ENCODE data around the gene MEOX1. TPM values are rescaled to one million over a fixed set of nuclear protein-coding genes. Genes with fewer than 3 reads are reported as not detected.

Gene MEOX1
- total and polyA plus RNA-seq, 2 experiments from 2014 or later = 0.32 to 1.0 TPM

DNA sequence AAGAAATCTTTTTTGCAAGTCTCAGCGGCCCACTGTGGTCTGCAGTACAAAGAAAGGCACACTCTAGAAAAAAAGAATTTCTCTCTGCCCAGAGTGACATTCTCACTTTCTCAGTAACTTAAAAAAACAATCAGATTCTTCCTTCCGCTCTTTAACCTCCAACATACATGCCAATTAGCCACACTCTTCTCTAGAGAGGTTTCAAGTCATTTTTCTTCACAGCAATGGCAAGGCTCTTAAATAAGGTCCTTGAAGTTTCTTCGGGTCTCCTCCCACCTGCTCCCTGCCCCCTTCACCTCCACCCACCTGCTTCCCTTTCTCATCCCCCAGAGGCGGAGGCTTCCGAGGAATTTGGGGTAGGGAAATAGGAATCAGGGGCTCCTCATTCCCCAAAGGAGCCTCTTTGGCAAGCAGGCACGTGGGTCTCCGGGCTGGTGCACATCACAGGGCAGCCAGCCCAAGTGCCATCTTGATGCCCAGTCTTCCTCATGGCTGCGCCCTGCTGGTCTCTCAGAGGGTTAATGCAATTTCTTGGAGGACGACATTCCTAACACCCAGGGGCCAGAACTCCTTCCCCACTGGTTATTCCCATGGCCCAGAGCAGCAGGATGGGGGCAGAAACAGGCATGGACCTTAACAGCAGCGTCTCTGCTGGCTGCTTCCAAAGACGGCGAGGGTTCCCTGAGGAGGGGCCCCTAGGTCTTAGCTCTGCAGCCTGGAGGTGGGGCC lies 855 bp upstream of the MEOX1 start:
- peaks cover 18% of the 10 kb centered on the region for H3K4me1 ChIP-seq (ENCODE audit: low read depth)
- TF ChIP-seq, protein P1, sequence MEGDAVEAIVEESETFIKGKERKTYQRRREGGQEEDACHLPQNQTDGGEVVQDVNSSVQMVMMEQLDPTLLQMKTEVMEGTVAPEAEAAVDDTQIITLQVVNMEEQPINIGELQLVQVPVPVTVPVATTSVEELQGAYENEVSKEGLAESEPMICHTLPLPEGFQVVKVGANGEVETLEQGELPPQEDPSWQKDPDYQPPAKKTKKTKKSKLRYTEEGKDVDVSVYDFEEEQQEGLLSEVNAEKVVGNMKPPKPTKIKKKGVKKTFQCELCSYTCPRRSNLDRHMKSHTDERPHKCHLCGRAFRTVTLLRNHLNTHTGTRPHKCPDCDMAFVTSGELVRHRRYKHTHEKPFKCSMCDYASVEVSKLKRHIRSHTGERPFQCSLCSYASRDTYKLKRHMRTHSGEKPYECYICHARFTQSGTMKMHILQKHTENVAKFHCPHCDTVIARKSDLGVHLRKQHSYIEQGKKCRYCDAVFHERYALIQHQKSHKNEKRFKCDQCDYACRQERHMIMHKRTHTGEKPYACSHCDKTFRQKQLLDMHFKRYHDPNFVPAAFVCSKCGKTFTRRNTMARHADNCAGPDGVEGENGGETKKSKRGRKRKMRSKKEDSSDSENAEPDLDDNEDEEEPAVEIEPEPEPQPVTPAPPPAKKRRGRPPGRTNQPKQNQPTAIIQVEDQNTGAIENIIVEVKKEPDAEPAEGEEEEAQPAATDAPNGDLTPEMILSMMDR (IDR thresholded peaks at IDR 0.05; ENCODE audit: low read depth, low read length) = no peak

GRCh38 chr17:43660816-43661493 lies 767 bp downstream of the MEOX1 start:
- Histone ChIP-seq H3K27ac (no peak overlapping the region), H3K27me3 (no peaks in the 10 kb centered on the region), H3K4me3 (no peak overlapping the region), H3K9me3 (ENCODE audit: low read depth) (no peaks in the 10 kb centered on the region), H3K4me1 (ENCODE audit: low read depth) (peaks cover 18% of the 10 kb centered on the region), H3K36me3 (no peaks in the 10 kb centered on the region)
- TF ChIP-seq, protein P1 (IDR thresholded peaks at IDR 0.05; ENCODE audit: low read depth, low read length) = no peak
- no peak for DNase-seq (ENCODE audit: low read depth in 1 of 2, low spot score in 1 of 2)

More for the DNA sequence above, 855 bp upstream of the MEOX1 start:
- Histone ChIP-seq H3K27ac (peak overlapping the region; percentile 9), H3K36me3 (no peaks in the 10 kb centered on the region), H3K9me3 (ENCODE audit: low read depth) (no peaks in the 10 kb centered on the region), H3K27me3 (no peaks in the 10 kb centered on the region), H3K4me3 (no peak overlapping the region)
- no peak for DNase-seq (ENCODE audit: low read depth in 1 of 2, low spot score in 1 of 2)

GRCh38 chr17:43659823-43660617 lies 1.7 kb downstream of the MEOX1 start:
- no peak for DNase-seq (ENCODE audit: low read depth in 1 of 2, low spot score in 1 of 2)

DNA sequence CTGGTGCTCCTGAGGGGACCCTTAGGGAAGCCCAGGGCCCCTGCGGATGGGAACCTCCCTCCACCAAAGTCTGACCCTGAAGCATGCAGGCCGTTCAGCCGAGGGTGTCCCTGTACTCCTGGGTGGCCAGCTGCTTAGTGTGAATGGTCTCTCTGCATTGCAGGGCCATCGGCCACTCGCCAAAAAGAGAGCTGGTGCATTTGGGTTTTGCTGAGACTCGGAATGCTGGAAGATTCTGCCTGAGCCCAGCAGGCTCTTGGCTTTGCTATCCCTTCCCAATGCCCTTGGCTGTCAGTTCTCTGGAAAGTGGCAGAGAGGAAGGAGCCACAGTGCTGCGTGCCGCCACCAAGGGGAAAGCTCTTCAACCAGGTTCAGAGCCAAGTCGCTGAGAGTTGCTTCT lies 2.8 kb downstream of the MEOX1 start:
- DNase-seq (ENCODE audit: low read depth in 1 of 2, low spot score in 1 of 2) = no peak
- H3K27ac ChIP-seq = no peak overlapping the region
- TF ChIP-seq, protein P1 (IDR thresholded peaks at IDR 0.05; ENCODE audit: low read depth, low read length) = no peak
- no peaks in the 10 kb centered on the region for H3K9me3 ChIP-seq (ENCODE audit: low read depth)
- no peaks in the 10 kb centered on the region for H3K36me3 ChIP-seq
- no peak overlapping the region for H3K4me3 ChIP-seq
- H3K4me1 ChIP-seq (ENCODE audit: low read depth) = peaks cover 13% of the 10 kb centered on the region
- H3K27me3 ChIP-seq = no peaks in the 10 kb centered on the region

More at GRCh38 chr17:43659823-43660617, 1.7 kb downstream of the MEOX1 start:
- no peaks in the 10 kb centered on the region for H3K27me3 ChIP-seq
- H3K27ac ChIP-seq = no peak overlapping the region
- no peak overlapping the region for H3K4me3 ChIP-seq
- TF ChIP-seq, protein P1 (IDR thresholded peaks at IDR 0.05; ENCODE audit: low read depth, low read length) = no peak
- H3K9me3 ChIP-seq (ENCODE audit: low read depth) = no peaks in the 10 kb centered on the region
- no peaks in the 10 kb centered on the region for H3K36me3 ChIP-seq
- peaks cover 13% of the 10 kb centered on the region for H3K4me1 ChIP-seq (ENCODE audit: low read depth)

- H3K36me3 ChIP-seq = no peaks in the 10 kb centered on the region
- TF ChIP-seq, protein P1 (IDR thresholded peaks at IDR 0.05; ENCODE audit: low read depth, low read length) = no peak
- no peaks in the 10 kb centered on the region for H3K27me3 ChIP-seq
- no peaks in the 10 kb centered on the region for H3K9me3 ChIP-seq (ENCODE audit: low read depth)
- no peak for DNase-seq (ENCODE audit: low read depth in 1 of 2, low spot score in 1 of 2)
- H3K27ac ChIP-seq = no peak overlapping the region
- no peak overlapping the region for H3K4me3 ChIP-seq
- H3K4me1 ChIP-seq (ENCODE audit: low read depth) = peaks cover 4% of the 10 kb centered on the region
Observed at GRCh38 chr17:43655693-43656255, 5.9 kb downstream of the MEOX1 start.

Measured in cardiac muscle cell (in vitro differentiated cells and primary cell).